DMS79 treated with DMSO at 0.1 percent for 48 hours (cell line): Measurements from ENCODE around the gene NBEAL1.
"Not testable (repeated sequence)": the region's sequence is repeated elsewhere in the genome, so short reads cannot be mapped to it uniquely, and the experiment has no call there.

Experiments
- DNase-seq: peaks from one replicate; lab custom pipeline; 2025; lab: John Stamatoyannopoulos, UW

The NBEAL1 gene

GRCh38 chr2:203039211-203039610 lies 24.5 kb downstream of the NBEAL1 start:
- DNase-seq: not testable (repeated sequence)

- DNase-seq: no peak
These were observed 26.4 kb downstream of the NBEAL1 start for GRCh38 chr2:203040966-203041521.

- DNase-seq: no peak
These were observed 27.5 kb downstream of the NBEAL1 start for GRCh38 chr2:203042178-203042577.

GRCh38 chr2:203043226-203043625 lies 28.6 kb downstream of the NBEAL1 start:
- no peak for DNase-seq

- DNase-seq: no peak
These were observed 31.2 kb downstream of the NBEAL1 start for GRCh38 chr2:203045867-203046266.

- DNase-seq: no peak
These were observed 37.9 kb downstream of the NBEAL1 start for GRCh38 chr2:203052539-203052938.

GRCh38 chr2:203059567-203060240 lies 45.0 kb downstream of the NBEAL1 start:
- DNase-seq: no peak

- no peak for DNase-seq
These were observed 46.7 kb downstream of the NBEAL1 start for GRCh38 chr2:203061346-203061745.

GRCh38 chr2:203062126-203062525 lies 47.5 kb downstream of the NBEAL1 start:
- DNase-seq: no peak

- not testable (repeated sequence) for DNase-seq
These were observed 51.9 kb downstream of the NBEAL1 start for GRCh38 chr2:203066519-203067091.

GRCh38 chr2:203070701-203071100 lies 56.0 kb downstream of the NBEAL1 start:
- no peak for DNase-seq

- no peak for DNase-seq
These were observed 56.5 kb downstream of the NBEAL1 start for GRCh38 chr2:203071148-203071547.

- DNase-seq: no peak
These were observed 57.7 kb downstream of the NBEAL1 start for GRCh38 chr2:203072371-203072770.

GRCh38 chr2:203077451-203077850 lies 62.8 kb downstream of the NBEAL1 start:
- DNase-seq: no peak

GRCh38 chr2:203080447-203081045 lies 65.9 kb downstream of the NBEAL1 start:
- no peak for DNase-seq

GRCh38 chr2:203083328-203083727 lies 68.7 kb downstream of the NBEAL1 start:
- DNase-seq: no peak

GRCh38 chr2:203086381-203086780 lies 71.7 kb downstream of the NBEAL1 start:
- DNase-seq: not testable (repeated sequence)

- DNase-seq: not testable (repeated sequence)
These were observed 76.0 kb downstream of the NBEAL1 start for GRCh38 chr2:203090721-203091120.

GRCh38 chr2:203097735-203098134 lies 83.1 kb downstream of the NBEAL1 start:
- no peak for DNase-seq

- DNase-seq: not testable (repeated sequence)
These were observed 87.7 kb downstream of the NBEAL1 start for GRCh38 chr2:203102357-203102756.

GRCh38 chr2:203104273-203104672 lies 89.6 kb downstream of the NBEAL1 start:
- DNase-seq: no peak

GRCh38 chr2:203105996-203106395 lies 91.3 kb downstream of the NBEAL1 start:
- no peak for DNase-seq

GRCh38 chr2:203110496-203110895 lies 95.8 kb downstream of the NBEAL1 start:
- not testable (repeated sequence) for DNase-seq
